PC-9 (cell line): ENCODE data around the gene DALRD3. TPM values are rescaled to one million over a fixed set of nuclear protein-coding genes. Genes with fewer than 3 reads are reported as not detected.
A peak's percentile ranks its signal among the peaks of the same experiment; 100 is the strongest.

Source experiments
- BruUV-seq: library from RNA; stranded (reverse); fragments of 400-500 nt; replicated peaks from 2 replicates; lab custom pipeline; 2021; lab: Mats Ljungman, UMichigan
- CTCF ChIA-PET: fragments of 300-600 bp; sonication (Branson Sonifier 250); formaldehyde crosslinking; loops from one replicate; lab custom pipeline; 2022; ENCODE audit warnings: antibody characterized with exemption; lab: Charles Lee
- POLR2A ChIA-PET: fragments of 300-600 bp; sonication (Branson Sonifier 250); formaldehyde crosslinking; loops from one replicate; lab custom pipeline; 2022; ENCODE audit warnings: antibody characterized with exemption; ENCODE audit not compliant: unreplicated experiment; lab: Charles Lee
- DNase-seq, 2 experiments: peaks; one replicate each; pipeline versions ENCODE4 v3.0.0 to v3.0.0-alpha.2; 2015 to 2022; ENCODE audit warnings: mixed read lengths in 1 of 2
- H2AFZ ChIP-seq: fragments of 200-600 bp; sonication (generic); 2 replicates; pipeline ENCODE4 v1.8.1; 2017; ENCODE audit warnings: antibody characterized with exemption
- H3F3A ChIP-seq: fragments of 200-600 bp; sonication (generic); 2 replicates; pipeline ENCODE4 v1.8.1; 2017; ENCODE audit warnings: antibody characterized with exemption, mild to moderate bottlenecking, low read depth; ENCODE audit not compliant: insufficient read depth
- H3K27ac ChIP-seq: fragments of 200-600 bp; sonication (generic); 2 replicates; pipeline ENCODE4 v1.6.1; 2016; ENCODE audit warnings: mixed run types
- H3K27me3 ChIP-seq: fragments of 200-600 bp; sonication (generic); 2 replicates; pipeline ENCODE4 v1.6.1; 2016; ENCODE audit warnings: low read depth, mixed run types; ENCODE audit not compliant: insufficient read depth
- H3K36me3 ChIP-seq: fragments of 200-600 bp; sonication (generic); 2 replicates; pipeline ENCODE4 v1.6.1; 2016; ENCODE audit warnings: low read depth, mixed run types
- H3K4me1 ChIP-seq: fragments of 200-600 bp; sonication (generic); replicated peaks from 2 replicates; pipeline ENCODE4 v1.6.1; 2016; ENCODE audit warnings: mixed run types; ENCODE audit not compliant: insufficient read depth
- H3K4me2 ChIP-seq: fragments of 200-600 bp; sonication (generic); 2 replicates; pipeline ENCODE4 v1.6.1; 2017; ENCODE audit warnings: mixed run types
- H3K4me3 ChIP-seq: fragments of 200-600 bp; sonication (generic); 2 replicates; pipeline ENCODE4 v1.6.1; 2016; ENCODE audit warnings: mixed run types
- H3K79me2 ChIP-seq: fragments of 200-600 bp; sonication (generic); 2 replicates; pipeline ENCODE4 v1.6.1; 2017; ENCODE audit warnings: low read depth, mixed run types
- H3K9me2 ChIP-seq: fragments of 200-600 bp; sonication (generic); 2 replicates; pipeline ENCODE4 v1.8.1; 2017; ENCODE audit warnings: mild to moderate bottlenecking; ENCODE audit not compliant: insufficient read depth
- H3K9me3 ChIP-seq: fragments of 200-600 bp; sonication (generic); 2 replicates; pipeline ENCODE4 v1.8.1; 2016; ENCODE audit warnings: low read depth; ENCODE audit not compliant: insufficient read depth
- H4K20me1 ChIP-seq: fragments of 200-600 bp; sonication (generic); 2 replicates; pipeline ENCODE4 v1.8.1; 2017; ENCODE audit not compliant: insufficient read depth
- CTCF ChIP-seq: fragments of 200-600 bp; sonication (generic); conservative IDR thresholded peaks from 2 replicates; pipeline ENCODE4 v1.6.1; 2017; ENCODE audit warnings: mixed run types, antibody characterized with exemption, mild to moderate bottlenecking, moderate library complexity
- EZH2 ChIP-seq: fragments of 200-600 bp; sonication (generic); IDR thresholded peaks from 2 replicates; pipeline ENCODE4 v1.8.0; 2017; ENCODE audit warnings: antibody characterized with exemption, low read depth
- intact Hi-C: fragments of 100-400 bp; cut with micrococcal nuclease; formaldehyde crosslinking; loops from one replicate; pipeline ENCODE4 v1.10.0; 2022; ENCODE audit not compliant: unreplicated experiment
- total RNA-seq: library from RNA; stranded (reverse); gene quantifications from 2 replicates; pipeline ENCODE4 v1.2.3, GENCODE V29; 2021

The DALRD3 gene
- total RNA-seq, 1 experiment from 2014 or later, result 27.7 TPM

GRCh38 chr3:48993834-48994233 is 24.5 kb downstream of the DALRD3 start:
- no peaks in the 10 kb centered on the region for H3K36me3 ChIP-seq
- no peaks in the 10 kb centered on the region for H3K9me2 ChIP-seq
- no peaks in the 10 kb centered on the region for H4K20me1 ChIP-seq
- no peak for TF ChIP-seq CTCF
- no peak for TF ChIP-seq EZH2
- peaks cover 35% of the 10 kb centered on the region for H3K79me2 ChIP-seq
- no peak overlapping the region for H3K27ac ChIP-seq
- no peak overlapping the region for H3K4me2 ChIP-seq
- no peak overlapping the region for H3K4me3 ChIP-seq
- no peaks in the 10 kb centered on the region for H3K27me3 ChIP-seq
- ChIA-PET POLR2A (interaction anchor here (0.6 to 0.8 kb wide), 2 partner anchors 13 to 251 kb away, joined by 3 to 4 read pairs; partner anchors contain the start of gene WDR6), CTCF (no interaction called here)
- intact Hi-C loops, result no loop called here
- H3F3A ChIP-seq, result peaks cover 9% of the 10 kb centered on the region; the same call in 1 of the 2 replicates
- BruUV-seq, result no TSS peak
- DNase-seq, result no peak
- H3K4me1 ChIP-seq, result peaks cover 17% of the 10 kb centered on the region
- H2AFZ ChIP-seq, result no peak overlapping the region
- H3K9me3 ChIP-seq, result no peaks in the 10 kb centered on the region

- H3K4me1 ChIP-seq, result peaks cover 18% of the 10 kb centered on the region
- H3K27me3 ChIP-seq, result no peaks in the 10 kb centered on the region
- no peaks in the 10 kb centered on the region for H3K9me3 ChIP-seq
- H3K4me3 ChIP-seq, result peak overlapping the region; percentile 78; the same call in 1 of the 2 replicates
- no TSS peak for BruUV-seq
- DNase-seq, result no peak
- H3F3A ChIP-seq, result peaks cover 20% of the 10 kb centered on the region; the same call in 1 of the 2 replicates
- H3K27ac ChIP-seq, result no peak overlapping the region
- H3K79me2 ChIP-seq, result peaks cover 38% of the 10 kb centered on the region
- TF ChIP-seq EZH2 (no peak), CTCF (no peak)
- CTCF ChIA-PET, result no interaction called here
- no peaks in the 10 kb centered on the region for H3K9me2 ChIP-seq
- H3K4me2 ChIP-seq, result peak overlapping the region; percentile 88
- intact Hi-C loops, result no loop called here
- POLR2A ChIA-PET, result no interaction called here
- H3K36me3 ChIP-seq, result no peaks in the 10 kb centered on the region
- no peaks in the 10 kb centered on the region for H4K20me1 ChIP-seq
- H2AFZ ChIP-seq, result no peak overlapping the region
These were observed 26.4 kb downstream of the DALRD3 start for GRCh38 chr3:48991851-48992545.

GRCh38 chr3:48990636-48991469 is 27.5 kb downstream of the DALRD3 start:
- POLR2A ChIA-PET, result interaction anchor here (0.6 to 0.7 kb wide), 3 partner anchors 39 to 411 kb away, joined by 3 to 9 read pairs (median 5); partner anchors contain the start of gene ARIH2
- BruUV-seq, result TSS peak; percentile 40

More at GRCh38 chr3:48990636-48991469, 27.5 kb downstream of the DALRD3 start:
- H3K4me1 ChIP-seq, result peaks cover 18% of the 10 kb centered on the region
- no peaks in the 10 kb centered on the region for H3K36me3 ChIP-seq
- H3F3A ChIP-seq, result peaks cover 28% of the 10 kb centered on the region; the same call in 1 of the 2 replicates
- intact Hi-C loops, result no loop called here
- no peaks in the 10 kb centered on the region for H3K9me3 ChIP-seq
- DNase-seq, result peak in 1 of 2 experiments; percentile 18
- CTCF ChIA-PET, result no interaction called here
- TF ChIP-seq CTCF (no peak), EZH2 (no peak)
- H2AFZ ChIP-seq, result peak overlapping the region; percentile 91
- H3K9me2 ChIP-seq, result no peaks in the 10 kb centered on the region
- H3K79me2 ChIP-seq, result peaks cover 38% of the 10 kb centered on the region
- H3K27ac ChIP-seq, result no peak overlapping the region
- H3K4me2 ChIP-seq, result peak overlapping the region; percentile 88
- H3K4me3 ChIP-seq, result peak overlapping the region; percentile 78
- H3K27me3 ChIP-seq, result no peaks in the 10 kb centered on the region
- no peaks in the 10 kb centered on the region for H4K20me1 ChIP-seq
